ENCODE data around the gene CDKN2AIP. TPM values are rescaled to one million over a fixed set of nuclear protein-coding genes. Genes with fewer than 3 reads are reported as not detected.

The CDKN2AIP gene
- total RNA-seq, 2 donors from 2014 or later, result 14.1 to 15.3 TPM

- Histone ChIP-seq H3K4me3 (ENCODE audit: low read length) (no peak overlapping the region), H3K4me1 (ENCODE audit: control insufficient read depth, insufficient read depth, low read length) (no peaks in the 10 kb centered on the region), H3K27me3 (ENCODE audit: control insufficient read depth, insufficient read depth, low read length, poor library complexity, severe bottlenecking) (no peaks in the 10 kb centered on the region), H3K36me3 (ENCODE audit: control insufficient read depth, insufficient read depth, low read length) (peaks cover 25% of the 10 kb centered on the region), H3K9me3 (ENCODE audit: control insufficient read depth, low read length) (peaks cover 5% of the 10 kb centered on the region), H3K9ac (ENCODE audit: extremely low read depth, low read length, poor library complexity, severe bottlenecking) (no peak overlapping the region), H3K27ac (ENCODE audit: low read depth, low read length) (no peak overlapping the region)
- Mint-ChIP-seq H3K4me3 (no peak overlapping the region), H3K27me3 (ENCODE audit: insufficient read depth) (no peaks in the 10 kb centered on the region), H3K27ac (no peak overlapping the region), H3K36me3 (ENCODE audit: low read depth) (peaks cover 34% of the 10 kb centered on the region), H3K9me3 (peaks cover 2% of the 10 kb centered on the region), H3K4me1 (no peaks in the 10 kb centered on the region)
- no peak for DNase-seq
- WGBS, 2 experiments (ENCODE audit: insufficient coverage in 1 of 2, insufficient read length in 1 of 2), result 33 to 79% methylated on average over 1 of the region's 3 CpGs
- TF ChIP-seq CTCF (conservative IDR thresholded peaks at IDR 0.05), result no peak
Observed at GRCh38 chr4:183495184-183495583, 50.7 kb downstream of the CDKN2AIP start.

Other genes starting within 250 kb of the CDKN2AIP start
- under 1 TPM in 1 of 2 donors, not detected in 1; 0.15 TPM for gene CLDN22, start 124.4 kb upstream of the CDKN2AIP start, total RNA-seq
- gene CLDN24, start 122.2 kb upstream of the CDKN2AIP start, total RNA-seq, result not detected
- gene ING2, start 60.4 kb downstream of the CDKN2AIP start, total RNA-seq, result 10 to 100 TPM; 16.9 to 19.8 TPM
- gene RWDD4, start 214.5 kb downstream of the CDKN2AIP start, total RNA-seq, result 10 to 100 TPM; 20.3 to 23.7 TPM
- gene TRAPPC11, start 214.7 kb downstream of the CDKN2AIP start, total RNA-seq, result 10 to 100 TPM; 38.4 to 49.7 TPM